NCI-H1417 (cell line): ENCODE results near the gene PTPN13.
"Not testable (repeated sequence)": the region's sequence is repeated elsewhere in the genome, so short reads cannot be mapped to it uniquely, and the experiment has no call there.

Experiments used
- DNase-seq, 3 experiments: peaks; one replicate each; lab custom pipeline; 2025; lab: John Stamatoyannopoulos, UW

PTPN13 gene

DNA sequence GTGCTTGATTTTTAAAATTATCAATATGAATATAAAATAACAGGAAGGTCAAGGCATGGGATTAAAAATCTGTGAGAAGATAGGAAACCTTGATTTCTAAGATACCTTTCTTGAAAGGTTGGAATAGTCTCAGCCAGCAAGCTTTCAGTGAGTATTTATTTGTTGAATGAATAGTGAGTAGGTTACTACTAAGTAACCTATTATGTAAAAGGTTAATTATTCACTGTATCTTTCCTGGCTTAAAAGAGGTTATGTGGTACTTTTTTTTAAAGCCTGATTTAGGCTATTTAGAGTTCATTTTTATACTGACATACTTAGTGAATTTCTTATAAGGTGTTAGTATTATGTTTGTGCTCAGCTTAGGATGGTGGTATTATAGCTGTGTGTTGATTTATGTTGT lies 123.5 kb downstream of the PTPN13 start:
- DNase-seq: no peak

DNA sequence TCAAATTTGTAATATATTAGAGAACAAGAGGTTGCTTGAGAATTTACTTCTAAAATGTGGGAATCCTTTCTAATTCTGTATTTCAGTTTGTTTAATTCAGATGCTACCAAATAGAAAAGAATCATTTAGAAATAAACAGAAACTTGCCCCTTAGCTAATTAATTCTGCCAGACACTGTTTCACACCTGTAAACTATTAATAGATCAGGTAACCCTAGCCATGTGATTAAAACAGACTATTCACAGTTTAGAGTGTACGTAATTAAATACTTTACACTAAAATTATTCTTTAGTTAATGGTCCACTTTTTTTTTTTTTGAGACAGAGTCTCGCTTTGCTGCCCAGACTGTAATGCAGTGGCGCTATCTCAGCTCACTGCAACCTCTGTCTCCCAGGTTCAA lies 124.0 kb downstream of the PTPN13 start:
- peak in 2 of 3 experiments; percentile 37 to 91 for DNase-seq

DNA sequence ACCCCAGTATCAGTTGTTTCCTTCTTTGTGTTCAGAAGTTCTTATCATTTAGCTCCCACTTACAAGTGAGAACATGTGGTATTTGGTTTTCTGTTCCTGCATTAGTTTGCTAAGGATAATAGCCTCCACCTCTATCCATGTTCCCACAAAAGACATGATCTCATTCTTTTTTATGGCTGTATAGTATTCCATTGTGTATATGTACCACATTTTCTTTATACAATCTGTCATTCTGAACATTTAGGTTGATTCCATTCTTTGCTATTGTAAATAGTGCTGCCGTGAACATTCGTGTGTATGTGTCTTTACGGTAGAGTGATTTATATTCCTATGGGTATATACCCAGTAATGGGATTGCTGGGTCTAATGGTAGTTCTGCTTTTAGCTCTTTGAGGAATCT lies 125.0 kb downstream of the PTPN13 start:
- not testable (repeated sequence) for DNase-seq

DNA sequence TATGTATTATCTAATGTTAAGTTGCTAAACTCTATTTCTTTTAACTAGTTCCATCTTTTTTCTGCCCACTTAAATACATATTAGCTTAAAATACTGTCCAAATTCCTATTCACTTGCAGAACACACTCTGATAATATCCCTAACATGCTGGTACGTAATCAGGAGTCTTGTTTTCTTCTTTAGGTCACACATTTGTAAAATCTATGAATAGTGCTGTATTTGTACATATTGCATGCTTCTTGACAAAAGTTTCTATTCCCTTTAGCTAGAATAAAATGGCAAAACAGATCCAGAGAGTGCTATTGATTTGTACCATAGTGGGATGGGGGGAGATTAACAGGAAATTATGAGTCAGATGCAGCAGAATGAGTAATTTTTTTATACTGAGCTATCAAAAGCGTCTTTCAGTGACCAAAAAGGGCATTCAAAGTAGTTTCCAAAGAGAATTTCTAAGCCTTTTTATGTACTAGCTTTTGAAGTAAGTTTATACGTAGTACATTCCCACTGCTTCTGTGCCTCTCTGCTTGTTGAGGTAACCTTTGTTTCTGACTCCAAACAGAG lies 126.5 kb downstream of the PTPN13 start:
- no peak for DNase-seq

DNA sequence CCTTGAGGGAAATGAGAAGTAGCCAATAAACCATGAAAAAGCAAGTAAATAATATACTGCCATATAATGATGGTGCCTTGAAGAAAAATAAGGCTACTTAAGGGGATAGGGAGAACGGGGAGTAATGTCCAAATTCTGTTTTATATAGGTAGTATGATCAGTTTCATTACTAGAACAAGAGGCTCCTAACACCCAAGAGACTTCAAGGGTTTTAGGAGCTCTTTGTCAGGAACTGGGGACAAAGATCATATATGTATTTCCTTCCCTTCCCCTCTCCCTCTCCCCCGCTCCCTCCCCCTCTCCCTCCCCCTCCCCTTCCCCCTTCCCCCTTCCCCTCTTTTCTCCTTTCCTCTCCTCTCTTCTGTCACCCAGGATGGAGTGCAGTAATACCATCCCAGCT lies 127.3 kb downstream of the PTPN13 start:
- peak in 1 of 3 experiments; percentile 16 for DNase-seq

DNA sequence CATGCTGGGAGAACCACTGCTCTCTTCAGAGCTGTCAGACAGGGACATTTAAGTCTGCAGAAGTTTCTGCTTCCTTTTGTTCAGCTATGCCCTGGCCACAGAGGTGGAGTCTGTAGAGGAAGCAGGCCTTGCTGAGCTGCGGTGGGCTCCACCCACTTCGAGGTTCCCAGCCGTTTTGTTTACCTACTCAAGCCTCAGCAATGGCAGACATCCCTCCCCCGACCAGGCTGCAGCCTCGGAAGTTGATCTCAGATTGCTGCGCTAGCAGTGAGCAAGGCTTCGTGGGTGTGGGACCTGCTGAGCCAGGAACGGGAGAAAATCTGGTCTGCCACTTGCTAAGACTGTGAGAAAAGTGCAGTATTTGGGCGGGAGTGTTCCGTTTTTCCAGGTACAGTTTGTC lies 136.2 kb downstream of the PTPN13 start:
- no peak for DNase-seq

DNA sequence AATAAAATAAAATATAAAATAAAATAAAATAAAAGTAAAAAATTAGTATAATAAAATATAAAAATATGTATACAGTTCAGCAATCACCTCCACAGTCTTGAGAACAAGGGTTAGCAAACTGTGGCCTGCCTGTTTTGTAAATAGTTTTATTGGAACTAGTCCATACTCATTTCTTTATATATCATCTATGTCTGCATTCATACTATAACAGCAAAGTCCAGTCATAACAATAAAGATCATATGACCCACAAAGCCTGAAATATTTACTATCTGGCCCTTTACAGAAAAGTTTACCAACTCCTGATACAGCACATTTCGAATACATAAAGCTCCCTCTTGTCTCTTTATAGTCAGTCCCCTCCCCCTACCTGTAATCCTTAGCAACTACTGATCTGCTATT lies 143.1 kb downstream of the PTPN13 start:
- no peak for DNase-seq

DNA sequence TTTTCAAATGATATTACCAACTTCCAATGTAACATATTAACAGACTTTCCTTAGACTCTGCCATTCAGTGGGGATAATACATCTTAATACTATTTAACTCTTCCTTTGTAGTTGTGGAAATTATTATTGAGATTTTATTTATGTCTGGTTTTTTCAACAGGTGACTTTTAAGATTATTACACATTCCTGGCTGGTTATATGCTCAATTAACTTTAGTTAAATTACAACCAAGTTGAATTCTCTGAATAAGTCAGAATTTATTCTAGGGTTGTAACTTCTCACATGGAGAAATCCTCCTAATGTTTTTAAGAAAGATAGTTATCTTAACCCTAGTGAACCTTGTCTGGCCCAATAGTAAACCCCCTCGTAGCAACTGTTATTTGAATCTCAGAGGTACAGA lies 147.7 kb downstream of the PTPN13 start:
- DNase-seq: no peak

DNA sequence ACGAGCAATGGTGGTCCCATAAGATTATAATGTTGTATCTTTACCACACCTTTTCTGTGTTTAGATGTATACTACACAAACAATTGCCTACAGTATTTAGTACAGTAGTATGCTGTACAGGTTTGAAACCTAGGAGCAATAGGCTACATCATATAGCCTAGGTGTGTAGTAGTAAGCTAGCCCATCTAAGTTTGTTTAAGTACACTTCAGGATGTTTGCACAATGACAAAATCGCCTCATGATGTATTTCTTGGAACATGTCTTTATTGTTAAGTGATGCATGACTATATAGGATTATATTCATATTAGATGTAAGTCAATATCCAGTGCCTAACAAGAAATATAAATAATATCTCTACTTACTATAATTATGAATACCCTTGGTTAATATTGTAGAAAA lies 150.5 kb downstream of the PTPN13 start:
- DNase-seq: peak in 1 of 3 experiments; percentile 9

DNA sequence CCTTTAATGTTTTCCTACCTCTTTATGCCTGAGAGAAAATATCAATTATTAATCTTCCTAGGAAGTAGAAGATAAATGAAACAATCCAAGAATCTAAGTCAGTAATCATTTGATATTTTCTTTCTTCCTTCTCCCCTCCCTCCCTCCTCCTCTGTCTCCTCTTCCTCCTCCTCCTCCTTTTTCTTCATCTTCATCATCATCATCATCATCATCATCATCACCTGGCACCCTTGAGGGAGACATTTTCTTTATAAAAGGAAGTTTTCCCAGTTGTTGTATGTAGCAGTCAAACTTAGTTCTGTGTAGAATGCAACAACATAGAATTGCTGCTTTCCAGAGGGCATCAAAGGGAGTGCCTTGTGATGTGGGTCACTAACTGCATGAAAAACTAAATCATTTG lies 155.0 kb downstream of the PTPN13 start:
- DNase-seq: no peak

DNA sequence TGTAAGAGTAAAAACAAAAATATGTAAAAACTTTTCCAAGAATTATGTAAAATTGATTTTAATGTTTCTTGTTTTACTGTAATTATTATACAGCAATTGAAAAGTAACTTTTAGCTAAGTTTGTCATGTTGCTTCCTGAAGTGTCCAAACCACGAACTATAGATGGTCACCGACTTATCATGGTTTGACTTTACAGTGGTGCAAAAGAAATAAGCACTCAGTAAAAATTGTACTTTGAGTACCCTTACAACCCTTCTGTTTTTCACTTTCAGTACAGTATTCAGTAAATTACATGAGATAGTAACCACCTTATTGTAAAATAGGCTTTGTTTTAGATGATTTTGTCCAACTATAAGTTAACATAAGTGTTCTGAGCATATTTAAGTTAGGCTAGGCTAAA lies 161.3 kb downstream of the PTPN13 start:
- DNase-seq: no peak

DNA sequence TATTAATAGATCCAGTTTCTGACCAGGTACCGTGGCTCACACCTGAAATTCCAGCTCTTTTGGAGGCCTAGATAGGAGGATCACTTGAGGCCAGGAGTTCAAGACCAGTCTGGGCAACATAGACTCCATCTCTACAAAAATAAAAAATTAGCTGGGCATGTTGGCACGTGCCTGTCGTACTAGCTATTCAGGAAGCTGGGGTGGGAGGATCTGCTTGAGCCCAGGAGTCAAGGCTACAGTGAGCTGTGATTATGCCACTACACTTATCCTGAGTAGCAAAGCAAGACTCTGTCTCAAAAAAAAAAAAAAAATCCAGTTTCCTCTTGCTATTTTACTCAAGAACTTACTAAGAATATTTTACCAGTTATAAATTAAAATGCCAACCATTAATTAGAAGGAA lies 163.4 kb downstream of the PTPN13 start:
- DNase-seq: peak in 2 of 3 experiments; percentile 12 to 44

DNA sequence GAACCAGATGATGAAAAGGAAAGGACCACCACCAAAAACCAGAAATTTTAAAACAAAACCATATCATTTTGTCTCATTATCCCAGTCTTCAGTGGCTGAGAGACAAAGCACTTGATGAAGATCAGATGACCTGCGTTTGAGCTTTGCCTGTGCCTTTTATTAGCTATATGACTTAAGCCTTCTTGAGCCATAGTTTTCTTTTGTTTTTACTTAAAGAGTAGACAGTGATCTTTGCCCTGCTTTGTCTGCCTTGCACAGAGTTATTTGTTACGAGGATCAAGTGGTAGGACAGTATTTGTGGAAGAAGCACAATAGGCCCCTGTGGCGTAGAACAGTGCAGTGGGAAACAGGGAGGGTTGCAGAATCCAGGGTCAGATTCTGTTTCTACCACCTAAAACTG lies 165.2 kb downstream of the PTPN13 start:
- DNase-seq: no peak

DNA sequence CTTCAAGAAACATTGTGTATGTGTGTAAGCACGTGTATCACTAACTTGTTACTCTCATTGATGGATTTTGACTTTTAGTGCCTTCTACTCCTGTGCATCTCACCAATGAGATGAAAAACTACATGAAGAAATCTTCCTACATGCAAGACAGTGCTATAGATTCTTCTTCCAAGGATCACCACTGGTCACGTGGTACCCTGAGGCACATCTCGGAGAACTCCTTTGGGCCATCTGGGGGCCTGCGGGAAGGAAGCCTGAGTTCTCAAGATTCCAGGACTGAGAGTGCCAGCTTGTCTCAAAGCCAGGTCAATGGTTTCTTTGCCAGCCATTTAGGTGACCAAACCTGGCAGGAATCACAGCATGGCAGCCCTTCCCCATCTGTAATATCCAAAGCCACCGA lies 168.5 kb downstream of the PTPN13 start:
- no peak for DNase-seq

DNA sequence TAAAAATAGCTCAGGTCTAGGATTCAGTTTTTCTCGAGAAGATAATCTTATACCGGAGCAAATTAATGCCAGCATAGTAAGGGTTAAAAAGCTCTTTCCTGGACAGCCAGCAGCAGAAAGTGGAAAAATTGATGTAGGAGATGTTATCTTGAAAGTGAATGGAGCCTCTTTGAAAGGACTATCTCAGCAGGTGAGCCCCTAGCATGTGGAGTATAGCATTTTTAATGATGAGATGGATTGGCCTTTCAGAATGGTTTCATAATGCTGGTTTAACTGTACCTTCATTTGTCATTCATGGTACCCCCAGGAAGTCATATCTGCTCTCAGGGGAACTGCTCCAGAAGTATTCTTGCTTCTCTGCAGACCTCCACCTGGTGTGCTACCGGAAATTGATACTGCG lies 175.7 kb downstream of the PTPN13 start:
- peak in 2 of 3 experiments; percentile 30 to 59 for DNase-seq

DNA sequence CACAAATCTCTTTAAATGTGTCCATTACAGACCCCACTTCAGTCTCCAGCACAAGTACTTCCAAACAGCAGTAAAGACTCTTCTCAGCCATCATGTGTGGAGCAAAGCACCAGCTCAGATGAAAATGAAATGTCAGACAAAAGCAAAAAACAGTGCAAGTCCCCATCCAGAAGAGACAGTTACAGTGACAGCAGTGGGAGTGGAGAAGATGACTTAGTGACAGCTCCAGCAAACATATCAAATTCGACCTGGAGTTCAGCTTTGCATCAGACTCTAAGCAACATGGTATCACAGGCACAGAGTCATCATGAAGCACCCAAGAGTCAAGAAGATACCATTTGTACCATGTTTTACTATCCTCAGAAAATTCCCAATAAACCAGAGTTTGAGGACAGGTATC lies 177.0 kb downstream of the PTPN13 start:
- DNase-seq: no peak

DNA sequence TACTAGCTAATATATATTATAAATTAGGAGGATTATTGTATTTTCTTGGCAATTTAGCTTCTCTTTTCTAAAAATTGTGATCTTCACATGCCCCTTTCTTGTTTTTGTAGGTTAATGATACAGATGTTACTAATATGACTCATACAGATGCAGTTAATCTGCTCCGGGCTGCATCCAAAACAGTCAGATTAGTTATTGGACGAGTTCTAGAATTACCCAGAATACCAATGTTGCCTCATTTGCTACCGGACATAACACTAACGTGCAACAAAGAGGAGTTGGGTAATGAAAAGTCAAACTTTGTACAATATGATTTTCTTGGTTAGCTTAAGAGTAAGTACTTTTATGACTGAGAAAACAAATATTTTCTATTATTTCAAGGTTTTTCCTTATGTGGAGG lies 180.9 kb downstream of the PTPN13 start:
- no peak for DNase-seq

DNA sequence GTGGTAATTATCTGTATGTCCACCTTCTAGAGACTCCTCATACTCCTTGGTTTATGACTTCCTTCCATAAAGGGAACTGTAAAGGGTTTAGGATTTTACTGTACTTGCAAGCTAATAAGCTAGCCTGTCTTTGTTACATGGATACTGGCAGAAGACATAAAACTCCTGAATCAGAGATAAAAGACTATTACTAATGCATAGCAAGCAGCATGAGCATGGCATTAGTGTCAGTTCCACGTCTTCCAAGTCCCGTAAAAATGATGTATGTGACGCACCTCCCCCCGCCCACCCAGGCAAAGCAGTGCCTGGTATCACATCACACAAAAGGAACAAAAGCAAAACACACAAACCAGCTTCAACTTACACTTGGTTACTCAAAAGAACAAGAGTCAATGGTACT lies 184.1 kb downstream of the PTPN13 start:
- peak in 2 of 3 experiments; percentile 16 to 79 for DNase-seq

DNA sequence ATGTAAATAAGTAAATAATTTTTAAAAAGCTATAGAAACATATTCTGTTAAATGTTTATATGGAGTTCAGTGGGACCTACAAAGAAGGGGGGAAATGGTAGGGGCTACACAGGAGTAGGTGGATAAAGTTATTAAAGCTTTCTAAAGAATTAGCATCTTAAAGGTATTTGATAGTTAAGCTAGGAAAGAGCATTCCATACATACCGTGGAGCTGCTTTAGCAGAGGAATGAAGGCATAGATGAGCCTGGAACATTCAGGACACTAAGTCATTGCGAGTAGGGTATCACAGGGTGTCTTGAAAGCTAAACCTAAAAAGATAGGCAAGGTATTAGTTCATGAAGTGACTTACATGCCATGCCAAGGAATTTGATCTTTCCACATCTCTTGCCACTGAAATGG lies 194.7 kb downstream of the PTPN13 start:
- DNase-seq: no peak

DNA sequence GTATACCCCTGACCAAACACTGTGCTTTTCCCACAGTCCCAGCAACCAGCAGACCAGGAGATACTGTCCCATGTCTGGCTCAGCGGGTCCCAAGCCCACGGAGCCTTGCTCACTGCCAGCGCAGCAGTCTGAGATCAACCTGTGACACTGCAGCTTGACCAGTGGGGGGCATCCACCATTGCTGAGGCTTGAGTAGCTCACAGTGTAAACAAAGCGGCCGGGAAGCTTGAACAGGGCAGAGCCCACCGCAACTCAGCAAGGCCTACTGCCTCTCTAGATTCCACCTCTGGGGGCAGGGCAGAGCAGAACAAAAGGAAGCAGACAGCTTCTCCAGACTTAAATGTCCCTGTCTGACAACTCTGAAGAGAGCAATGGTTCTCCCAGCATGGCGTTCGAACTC lies 197.0 kb downstream of the PTPN13 start:
- DNase-seq: no peak

DNA sequence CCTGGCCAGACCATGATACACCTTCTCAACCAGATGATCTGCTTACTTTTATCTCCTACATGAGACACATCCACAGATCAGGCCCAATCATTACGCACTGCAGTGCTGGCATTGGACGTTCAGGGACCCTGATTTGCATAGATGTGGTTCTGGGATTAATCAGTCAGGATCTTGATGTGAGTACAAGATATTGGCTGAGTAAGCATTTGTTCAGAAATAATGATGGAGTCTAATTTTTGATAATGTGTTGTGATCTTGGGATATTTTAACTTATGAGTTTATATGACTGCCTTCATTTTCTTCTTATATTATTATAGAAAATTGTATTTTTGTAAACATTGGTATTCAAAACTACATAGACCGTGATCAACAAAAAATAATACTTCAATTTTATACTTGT lies 215.7 kb downstream of the PTPN13 start:
- DNase-seq: no peak

DNA sequence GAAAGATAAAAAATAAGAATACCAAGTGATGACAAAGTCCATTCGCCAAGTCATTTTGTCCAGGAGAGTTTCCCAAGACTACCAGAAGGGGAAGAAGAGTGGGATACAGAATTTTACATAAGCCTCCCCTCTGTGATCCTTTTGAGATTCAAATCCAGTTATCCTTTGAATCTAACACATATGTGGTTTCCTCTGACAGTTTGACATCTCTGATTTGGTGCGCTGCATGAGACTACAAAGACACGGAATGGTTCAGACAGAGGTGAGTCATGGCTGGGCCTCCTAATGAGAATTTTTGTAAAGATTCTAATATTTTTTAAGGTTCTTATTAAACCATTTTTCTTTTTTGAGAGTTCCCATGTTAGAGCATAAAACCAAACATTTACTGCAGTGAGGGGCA lies 216.7 kb downstream of the PTPN13 start:
- DNase-seq: no peak

DNA sequence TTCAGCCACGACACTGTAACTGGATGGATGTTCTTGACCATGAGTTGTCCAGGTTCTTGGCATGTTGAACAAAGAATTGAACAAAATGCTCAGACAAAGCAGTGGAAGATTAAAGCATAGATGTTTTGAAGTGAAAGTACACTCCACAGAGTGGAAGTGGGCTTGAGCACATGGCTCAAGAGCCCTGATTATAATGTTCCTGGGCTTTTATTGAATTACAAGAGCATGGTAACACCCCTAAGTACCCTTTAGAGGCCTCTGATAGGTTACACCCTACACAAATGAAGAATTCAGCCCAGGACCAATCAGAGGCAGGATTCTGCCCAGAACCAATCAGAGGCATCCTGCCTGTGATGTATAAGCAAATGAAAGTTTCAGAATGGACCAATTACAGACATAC lies 221.5 kb downstream of the PTPN13 start:
- no peak for DNase-seq

DNA sequence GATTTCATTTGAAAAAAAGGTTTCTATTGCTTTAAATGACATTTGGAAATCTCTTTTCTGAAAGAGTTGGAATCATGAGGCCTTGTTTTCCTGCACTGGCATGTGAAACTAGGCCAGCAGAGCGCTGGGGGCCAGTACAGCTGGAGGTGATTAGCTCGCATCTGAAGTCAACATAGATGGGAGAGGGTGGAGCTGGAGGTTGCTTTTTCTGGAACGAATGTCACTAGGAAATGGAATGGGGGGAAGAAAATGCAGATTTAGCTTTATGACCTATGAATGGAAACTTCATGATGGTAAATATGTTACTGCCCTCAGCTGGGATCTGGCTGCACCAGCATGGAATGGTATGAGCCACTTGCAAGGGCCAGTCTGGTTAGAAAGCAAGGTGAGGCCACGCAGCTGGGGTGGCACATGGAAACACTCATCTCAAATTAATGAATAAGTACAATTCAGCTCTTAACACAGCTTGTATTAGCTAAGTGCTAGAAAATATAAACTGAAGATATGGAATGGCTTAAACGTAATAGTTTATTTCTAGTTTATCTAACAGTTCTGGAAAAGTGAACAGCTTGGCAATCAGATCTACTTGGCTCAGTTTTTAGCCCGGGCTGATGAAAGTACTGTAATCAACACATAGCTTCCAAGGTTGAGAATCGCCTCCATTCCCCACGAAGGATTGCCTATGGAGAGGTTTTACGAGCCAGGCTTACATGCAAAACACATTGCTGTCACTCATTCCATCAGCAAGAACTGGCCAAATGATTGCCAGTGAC lies 222.6 kb downstream of the PTPN13 start:
- no peak for DNase-seq
